Activated naive CD4-positive, alpha-beta T cell treated with anti-CD3 and anti-CD28 coated beads, Interleukin-2, amount 50 U/mL, for 72 hours (primary cell): ENCODE data around the gene FUT9. TPM values are rescaled to one million over a fixed set of nuclear protein-coding genes. Genes with fewer than 3 reads are reported as not detected.

Source experiments
- ATAC-seq, 2 donors: fragments of 150-1000 bp; cut with Tn5 transposase; 2 replicates each; pipeline ENCODE4 v1.10.0; 2021; ENCODE audit warnings: mild to moderate bottlenecking in 2 of 2, moderate library complexity in 2 of 2
- DNase-seq, 2 donors: peaks; one replicate each; pipeline ENCODE4 v3.0.0; 2021 to 2022; ENCODE audit warnings: low spot score in 2 of 2
- H3K27ac Mint-ChIP-seq, 2 donors: one replicate each; pipeline ENCODE4 v1.8.0; 2022; ENCODE audit warnings: mild to moderate bottlenecking in 2 of 2, mixed read lengths in 2 of 2
- H3K36me3 Mint-ChIP-seq, 2 donors: one replicate each; pipeline ENCODE4 v1.8.0; 2022; ENCODE audit warnings: mixed read lengths in 2 of 2
- H3K9me3 Mint-ChIP-seq, 2 donors: one replicate each; pipeline ENCODE4 v1.8.0; 2022; ENCODE audit warnings: mixed read lengths in 2 of 2
- total RNA-seq, 2 donors: library from RNA; stranded (reverse); gene quantifications; one replicate each; pipeline ENCODE4 v1.2.3, GENCODE V29; 2022

FUT9 gene
- total RNA-seq: not detected

GRCh38 chr6:96015518-96016333, at the start of gene FUT9:
TSS of gene FUT9 (plus strand) at chr6:96015974. CDS start at chr6:96203156, 187,182 bp downstream.
- Mint-ChIP-seq H3K27ac (no peak within 1 kb of the TSS), H3K36me3 (peaks cover 8 to 12% of the 10 kb centered on the region in 2 donors), H3K9me3 (peaks cover 0 to 8% of the 10 kb centered on the region in 2 donors)
- ATAC-seq (no peak), DNase-seq (no peak)

DNA sequence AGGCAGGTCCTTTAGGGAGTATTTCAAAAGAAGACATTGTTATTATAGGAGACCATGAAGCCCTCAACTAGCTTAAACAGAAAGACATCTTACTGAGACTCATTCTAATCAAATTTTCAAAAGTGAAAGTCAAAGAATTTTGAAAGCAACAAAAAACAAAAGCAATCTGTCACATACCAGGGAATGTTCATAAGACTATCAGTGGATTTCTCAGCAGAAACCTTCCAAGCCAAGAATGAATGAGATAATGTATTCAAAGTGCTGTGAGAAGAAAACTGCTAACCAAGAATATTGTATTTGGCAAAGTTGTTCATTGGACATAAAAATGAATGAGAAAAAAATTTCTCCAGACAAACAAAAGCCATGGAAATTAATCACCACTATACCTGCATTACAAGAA, 48.2 kb upstream of the FUT9 start:
- no peak for DNase-seq
- Mint-ChIP-seq H3K36me3 (no peaks in the 10 kb centered on the region), H3K9me3 (peaks cover 3 to 5% of the 10 kb centered on the region in 2 donors), H3K27ac (no peak overlapping the region)
- ATAC-seq: no peak

DNA sequence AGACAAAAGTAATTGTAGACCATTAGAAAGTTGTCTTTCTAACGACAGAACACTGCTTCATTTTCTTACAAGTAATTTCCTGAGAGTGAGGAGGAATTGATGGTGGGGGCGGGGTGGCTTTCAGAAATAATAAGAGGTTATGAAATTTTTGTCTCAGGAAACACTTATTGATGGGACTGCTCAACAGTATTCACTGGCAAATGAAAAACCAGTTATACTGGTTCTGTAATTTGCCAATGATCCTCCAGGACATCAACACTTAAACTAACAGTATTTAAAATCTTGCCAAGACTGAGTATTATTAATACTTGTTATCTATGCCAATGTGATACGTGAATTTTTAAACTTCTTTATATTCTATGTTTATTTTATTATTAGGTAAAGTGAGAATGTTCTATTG, 41.8 kb upstream of the FUT9 start:
- peaks cover 10 to 22% of the 10 kb centered on the region in 2 donors for H3K9me3 Mint-ChIP-seq
- H3K36me3 Mint-ChIP-seq: no peaks in the 10 kb centered on the region
- no peak overlapping the region for H3K27ac Mint-ChIP-seq
- DNase-seq (no peak), ATAC-seq (no peak)

GRCh38 chr6:95978230-95978629, 37.5 kb upstream of the FUT9 start:
- Mint-ChIP-seq H3K36me3 (no peaks in the 10 kb centered on the region), H3K27ac (no peak overlapping the region), H3K9me3 (peaks cover 10 to 13% of the 10 kb centered on the region in 2 donors)
- DNase-seq: no peak
- no peak for ATAC-seq

DNA sequence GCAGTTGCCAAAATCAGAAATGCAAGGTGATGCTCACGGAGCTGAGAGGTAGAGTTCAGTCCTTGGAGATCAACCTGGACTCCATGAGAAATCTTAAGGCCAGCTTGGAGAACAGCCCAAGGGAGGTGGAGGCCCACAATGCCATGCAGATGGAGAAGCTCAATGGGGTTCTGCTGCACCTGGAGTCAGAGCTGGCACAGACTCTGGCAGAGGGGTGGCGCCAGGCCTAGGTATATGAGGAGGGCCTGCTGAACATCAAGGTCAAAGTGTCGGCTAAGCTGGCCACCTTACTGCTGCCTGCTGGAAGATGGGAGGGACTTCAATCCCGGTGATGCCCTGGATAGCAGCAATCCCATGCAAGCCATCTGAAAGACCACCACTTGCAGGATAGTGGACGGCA, 23.9 kb upstream of the FUT9 start:
- H3K27ac Mint-ChIP-seq: no peak overlapping the region
- H3K36me3 Mint-ChIP-seq: peaks cover 13 to 16% of the 10 kb centered on the region in 2 donors
- no peak for ATAC-seq
- no peak for DNase-seq
- peaks cover 24 to 25% of the 10 kb centered on the region in 2 donors for H3K9me3 Mint-ChIP-seq

- ATAC-seq: no peak
- Mint-ChIP-seq H3K9me3 (peaks cover 30 to 32% of the 10 kb centered on the region in 2 donors), H3K36me3 (peaks cover 13 to 16% of the 10 kb centered on the region in 2 donors), H3K27ac (no peak overlapping the region)
- DNase-seq: no peak
Observed at GRCh38 chr6:95994151-95994550, 21.6 kb upstream of the FUT9 start.

DNA sequence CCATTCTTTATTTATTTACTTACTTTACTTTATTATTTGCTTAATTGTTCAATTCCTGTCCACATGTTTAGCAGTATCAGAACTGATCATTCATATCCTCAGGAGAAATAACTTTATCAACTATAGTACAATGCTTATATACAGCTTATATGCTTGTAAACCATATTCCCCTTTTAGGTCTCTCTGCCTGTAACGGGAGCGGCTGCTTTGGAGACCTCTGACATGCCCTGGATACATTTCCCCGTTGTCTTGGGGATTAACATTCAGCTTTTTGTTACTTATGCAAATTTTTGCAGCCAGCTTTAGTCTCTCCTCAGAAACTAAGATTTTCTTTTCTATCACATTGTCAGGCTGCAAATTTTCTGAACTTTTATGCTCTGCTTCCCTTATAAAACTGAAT, 17.6 kb upstream of the FUT9 start:
- Mint-ChIP-seq H3K9me3 (peaks cover 12 to 13% of the 10 kb centered on the region in 2 donors), H3K27ac (no peak overlapping the region), H3K36me3 (no peaks in the 10 kb centered on the region)
- ATAC-seq (no peak), DNase-seq (no peak)

DNA sequence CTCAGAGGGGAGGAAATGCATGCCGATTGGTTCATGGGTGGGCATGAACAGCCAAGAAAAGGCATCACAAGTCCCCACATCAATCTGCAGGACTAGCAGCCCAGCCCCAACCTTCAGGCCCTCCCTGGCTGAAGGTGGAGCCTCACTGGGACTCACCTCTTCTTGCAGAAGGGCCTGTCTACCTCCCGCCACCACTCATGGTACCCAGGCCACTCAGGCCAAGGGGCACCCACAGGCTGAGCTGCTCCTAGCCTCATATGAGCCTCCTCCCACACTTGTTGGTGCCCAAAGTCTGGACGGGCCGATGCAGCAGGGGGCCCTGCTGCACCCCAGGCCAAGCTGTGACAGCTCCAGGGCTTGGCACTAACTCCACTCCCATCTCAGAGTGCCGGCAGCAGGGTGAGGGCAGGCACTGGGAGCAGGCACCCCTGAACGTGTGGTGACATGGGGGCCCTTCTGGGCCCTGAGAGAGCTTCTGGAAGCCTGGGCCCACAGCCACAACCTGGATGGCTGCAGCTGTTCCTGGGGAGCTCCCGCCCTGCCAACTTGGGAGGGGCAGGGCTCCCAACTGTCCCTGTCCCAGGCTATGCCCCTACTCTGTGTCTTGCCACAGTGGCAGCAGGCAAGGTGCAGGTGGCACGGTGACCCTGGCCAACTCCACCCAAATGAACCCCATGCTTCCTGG, 13.7 kb upstream of the FUT9 start:
- DNase-seq (no peak), ATAC-seq (no peak)
- H3K27ac Mint-ChIP-seq: no peak overlapping the region
- H3K9me3 Mint-ChIP-seq: peaks cover 12 to 15% of the 10 kb centered on the region in 2 donors
- H3K36me3 Mint-ChIP-seq: no peaks in the 10 kb centered on the region

DNA sequence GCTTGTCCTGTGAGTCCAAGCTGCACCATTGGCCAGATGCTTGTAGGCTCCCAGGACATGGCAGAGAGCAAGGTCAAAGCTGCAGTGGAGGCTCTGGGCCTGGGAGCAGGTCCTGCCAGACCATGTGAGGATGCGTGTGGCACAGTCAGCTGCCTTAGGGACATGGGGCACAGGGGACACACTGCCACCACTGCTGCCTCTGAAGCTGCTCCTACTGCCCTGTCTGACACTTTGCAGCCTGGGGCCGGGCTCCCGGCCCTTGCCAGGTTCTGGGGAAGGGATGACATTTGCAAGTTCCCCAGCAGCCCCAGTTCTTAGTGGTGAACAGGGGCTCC, 13.2 kb upstream of the FUT9 start:
- Mint-ChIP-seq H3K27ac (no peak overlapping the region), H3K36me3 (no peaks in the 10 kb centered on the region), H3K9me3 (peaks cover 12 to 15% of the 10 kb centered on the region in 2 donors)
- no peak for ATAC-seq
- DNase-seq: no peak

DNA sequence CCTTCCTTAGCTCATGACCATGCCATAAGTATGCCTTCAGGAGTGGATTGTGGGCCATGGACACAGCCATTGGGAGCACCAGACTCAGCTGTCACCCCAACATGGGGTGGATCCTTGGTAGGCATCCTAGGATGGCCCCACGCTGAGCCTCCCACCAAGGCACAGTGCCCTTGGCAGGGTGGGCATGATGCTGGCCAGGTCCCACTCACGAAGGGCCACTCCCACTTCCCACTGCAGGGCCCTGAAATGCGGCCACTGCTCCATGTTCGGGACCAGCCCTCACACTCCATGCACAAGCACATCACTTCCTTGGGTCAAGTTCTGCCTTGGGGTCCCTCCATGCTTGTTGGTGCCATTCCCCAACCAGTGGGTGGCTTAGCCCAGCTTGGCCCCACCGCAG, 12.9 kb upstream of the FUT9 start:
- no peak for ATAC-seq
- Mint-ChIP-seq H3K36me3 (no peaks in the 10 kb centered on the region), H3K27ac (no peak overlapping the region), H3K9me3 (peaks cover 12 to 15% of the 10 kb centered on the region in 2 donors)
- no peak for DNase-seq

GRCh38 chr6:96007663-96008062, 8.1 kb upstream of the FUT9 start:
- no peaks in the 10 kb centered on the region for H3K36me3 Mint-ChIP-seq

DNA sequence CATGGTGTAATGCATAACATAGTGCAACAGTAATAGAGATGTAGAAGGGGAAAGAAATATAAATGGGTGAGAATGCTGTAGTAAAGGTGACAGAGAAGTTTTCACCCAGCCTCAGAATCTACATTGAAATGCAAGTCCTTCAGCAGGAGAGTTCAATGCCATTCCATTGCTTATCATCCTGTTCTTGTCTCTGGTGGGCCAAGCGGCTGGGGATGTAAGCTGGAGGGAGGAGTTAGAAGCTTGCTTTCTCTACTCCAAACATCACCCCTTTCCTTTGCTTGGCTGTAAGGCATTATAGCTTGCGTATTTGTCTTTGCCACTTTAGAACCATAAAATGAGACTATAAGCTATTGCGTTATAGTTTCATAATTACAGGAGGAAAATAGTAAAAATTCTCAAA, 2.2 kb upstream of the FUT9 start:
- H3K36me3 Mint-ChIP-seq: peaks cover 8 to 12% of the 10 kb centered on the region in 2 donors
- peaks cover 0 to 8% of the 10 kb centered on the region in 2 donors for H3K9me3 Mint-ChIP-seq
- no peak overlapping the region for H3K27ac Mint-ChIP-seq
- DNase-seq (no peak), ATAC-seq (no peak)

More at GRCh38 chr6:96007663-96008062, 8.1 kb upstream of the FUT9 start:
- no peak for DNase-seq
- Mint-ChIP-seq H3K9me3 (peaks cover 0 to 9% of the 10 kb centered on the region in 2 donors), H3K27ac (no peak overlapping the region)
- ATAC-seq: no peak

GRCh38 chr6:96014846-96015517, 792 bp upstream of the FUT9 start:
- Mint-ChIP-seq H3K9me3 (peaks cover 0 to 8% of the 10 kb centered on the region in 2 donors), H3K36me3 (peaks cover 8 to 12% of the 10 kb centered on the region in 2 donors), H3K27ac (no peak overlapping the region)
- no peak for DNase-seq
- no peak for ATAC-seq

GRCh38 chr6:96016334-96017069, 728 bp downstream of the FUT9 start:
- no peak overlapping the region for H3K27ac Mint-ChIP-seq
- peaks cover 0 to 6% of the 10 kb centered on the region in 2 donors for H3K9me3 Mint-ChIP-seq
- no peak for ATAC-seq
- H3K36me3 Mint-ChIP-seq: peaks cover 8 to 12% of the 10 kb centered on the region in 2 donors
- DNase-seq: no peak

GRCh38 chr6:96017070-96017359, 1.2 kb downstream of the FUT9 start:
- Mint-ChIP-seq H3K27ac (no peak overlapping the region), H3K36me3 (peaks cover 8 to 12% of the 10 kb centered on the region in 2 donors), H3K9me3 (peaks cover 0 to 3% of the 10 kb centered on the region in 2 donors)
- no peak for DNase-seq
- no peak for ATAC-seq

DNA sequence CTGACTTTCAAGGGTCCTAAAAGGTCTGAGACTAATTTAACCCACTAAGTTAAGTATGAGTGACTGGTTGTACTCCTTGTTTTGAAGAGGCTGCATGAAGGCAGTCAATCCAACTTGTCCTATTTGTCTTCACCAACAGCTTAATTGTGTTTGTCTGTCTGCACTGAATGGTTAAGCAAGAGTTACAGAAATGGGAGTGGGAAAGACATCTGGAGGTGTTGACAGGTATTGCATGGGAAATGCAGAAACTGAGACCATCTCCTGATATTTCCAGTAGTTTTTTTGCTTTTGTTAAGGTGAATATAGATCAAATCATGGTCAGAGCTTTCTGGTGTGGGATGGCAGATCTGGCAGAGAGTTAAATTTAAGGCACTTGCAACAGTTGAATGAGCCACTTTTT, 6.5 kb downstream of the FUT9 start:
- ATAC-seq: no peak
- Mint-ChIP-seq H3K9me3 (no peaks in the 10 kb centered on the region), H3K36me3 (peaks cover 0 to 2% of the 10 kb centered on the region in 2 donors), H3K27ac (no peak overlapping the region)
- no peak for DNase-seq

- DNase-seq: no peak
- no peak for ATAC-seq
- H3K36me3 Mint-ChIP-seq: no peaks in the 10 kb centered on the region
- H3K9me3 Mint-ChIP-seq: no peaks in the 10 kb centered on the region
- no peak overlapping the region for H3K27ac Mint-ChIP-seq
Observed at GRCh38 chr6:96032661-96033060, 16.9 kb downstream of the FUT9 start.
